HK-2 (cell line): ENCODE results near the gene SLC9A2.

Experiments
- DNase-seq: peaks from one replicate; pipeline ENCODE4 v3.0.0-alpha.2; 2018; ENCODE audit not compliant: unreplicated experiment

Gene SLC9A2

GRCh38 chr2:102619414-102620319, at the start of gene SLC9A2:
Gene SLC9A2, plus strand, starts transcription at chr2:102619553. Its CDS starts 296 bp downstream, at chr2:102619849.
- DNase-seq = peak; percentile 31

GRCh38 chr2:102575888-102576287, 43.5 kb upstream of the SLC9A2 start:
- no peak for DNase-seq

GRCh38 chr2:102578376-102578775, 41.0 kb upstream of the SLC9A2 start:
- DNase-seq = no peak

GRCh38 chr2:102581911-102582310, 37.4 kb upstream of the SLC9A2 start:
- no peak for DNase-seq

- no peak for DNase-seq
Observed at GRCh38 chr2:102582845-102583244, 36.5 kb upstream of the SLC9A2 start.

GRCh38 chr2:102585847-102586404, 33.4 kb upstream of the SLC9A2 start:
- DNase-seq = no peak

- DNase-seq = no peak
Observed at GRCh38 chr2:102588213-102588939, 31.0 kb upstream of the SLC9A2 start.

- DNase-seq = no peak
Observed at GRCh38 chr2:102589444-102589843, 29.9 kb upstream of the SLC9A2 start.

- DNase-seq = no peak
Observed at GRCh38 chr2:102591491-102592045, 27.8 kb upstream of the SLC9A2 start.

- DNase-seq = peak; percentile 7
Observed at GRCh38 chr2:102592601-102593000, 26.8 kb upstream of the SLC9A2 start.

- no peak for DNase-seq
Observed at GRCh38 chr2:102593516-102593915, 25.8 kb upstream of the SLC9A2 start.

- no peak for DNase-seq
Observed at GRCh38 chr2:102594445-102595016, 24.8 kb upstream of the SLC9A2 start.

- no peak for DNase-seq
Observed at GRCh38 chr2:102597788-102598187, 21.6 kb upstream of the SLC9A2 start.

- no peak for DNase-seq
Observed at GRCh38 chr2:102599486-102599885, 19.9 kb upstream of the SLC9A2 start.

- DNase-seq = no peak
Observed at GRCh38 chr2:102601730-102602129, 17.6 kb upstream of the SLC9A2 start.

- DNase-seq = no peak
Observed at GRCh38 chr2:102603904-102604303, 15.4 kb upstream of the SLC9A2 start.

GRCh38 chr2:102604769-102605168, 14.6 kb upstream of the SLC9A2 start:
- no peak for DNase-seq

GRCh38 chr2:102606353-102606752, 13.0 kb upstream of the SLC9A2 start:
- DNase-seq = no peak

GRCh38 chr2:102615620-102616436, 3.5 kb upstream of the SLC9A2 start:
- DNase-seq = peak; percentile 48

- no peak for DNase-seq
Observed at GRCh38 chr2:102618452-102619413, 620 bp upstream of the SLC9A2 start.
